ENCODE data around the gene EMILIN2. TPM values are rescaled to one million over a fixed set of nuclear protein-coding genes. Genes with fewer than 3 reads are reported as not detected.

EMILIN2 gene
- total RNA-seq, 4 donors from 2014 or later = 17.9 to 29.9 (median 22.2) TPM

DNA sequence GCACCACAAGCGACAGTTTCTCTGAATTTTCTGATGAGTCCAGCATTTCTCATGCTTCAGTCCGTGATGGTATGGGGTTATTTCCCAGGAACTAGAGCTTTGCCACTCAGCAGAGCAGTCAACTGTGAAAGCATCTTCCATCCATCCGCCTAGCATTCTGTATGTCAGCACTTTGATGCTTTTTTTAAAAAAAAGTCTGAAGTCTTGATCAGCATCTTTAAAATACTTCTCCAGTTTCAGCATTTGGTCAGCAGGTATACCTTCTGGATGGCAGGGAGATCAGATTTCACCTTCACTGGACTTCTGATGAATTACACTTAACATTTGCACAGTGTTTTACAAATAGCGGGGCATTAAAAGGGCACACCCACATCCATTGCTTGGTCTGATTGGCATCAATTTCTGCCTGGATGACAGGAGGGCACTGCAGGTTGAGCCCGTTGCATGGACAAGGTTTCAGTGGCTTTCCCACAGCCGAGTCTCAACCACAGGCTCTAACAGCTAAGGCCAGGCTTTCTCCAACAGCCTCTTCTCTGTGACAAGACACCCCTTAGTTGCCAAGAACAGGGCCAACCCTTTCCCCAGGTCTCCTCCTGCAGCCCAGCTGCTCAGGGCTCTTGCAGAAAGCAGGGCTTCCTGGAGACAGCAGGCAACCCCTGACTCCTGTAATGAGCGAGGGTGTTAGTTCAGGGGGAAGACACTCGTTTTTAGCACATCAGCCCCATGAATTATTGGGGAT, 54.0 kb downstream of the EMILIN2 start:
- H3K36me3 ChIP-seq = no peaks in the 10 kb centered on the region
- H3K4me3 ChIP-seq (replicated peaks in 1 of 3) = no peak overlapping the region
- peaks cover 0 to 14% of the 10 kb centered on the region in 2 donors for H3K4me1 ChIP-seq
- intact Hi-C loops (cut with DNase I) = no loop called here
- no peak for DNase-seq
- no peaks in the 10 kb centered on the region for H3K9me3 ChIP-seq
- TF ChIP-seq, protein P1, sequence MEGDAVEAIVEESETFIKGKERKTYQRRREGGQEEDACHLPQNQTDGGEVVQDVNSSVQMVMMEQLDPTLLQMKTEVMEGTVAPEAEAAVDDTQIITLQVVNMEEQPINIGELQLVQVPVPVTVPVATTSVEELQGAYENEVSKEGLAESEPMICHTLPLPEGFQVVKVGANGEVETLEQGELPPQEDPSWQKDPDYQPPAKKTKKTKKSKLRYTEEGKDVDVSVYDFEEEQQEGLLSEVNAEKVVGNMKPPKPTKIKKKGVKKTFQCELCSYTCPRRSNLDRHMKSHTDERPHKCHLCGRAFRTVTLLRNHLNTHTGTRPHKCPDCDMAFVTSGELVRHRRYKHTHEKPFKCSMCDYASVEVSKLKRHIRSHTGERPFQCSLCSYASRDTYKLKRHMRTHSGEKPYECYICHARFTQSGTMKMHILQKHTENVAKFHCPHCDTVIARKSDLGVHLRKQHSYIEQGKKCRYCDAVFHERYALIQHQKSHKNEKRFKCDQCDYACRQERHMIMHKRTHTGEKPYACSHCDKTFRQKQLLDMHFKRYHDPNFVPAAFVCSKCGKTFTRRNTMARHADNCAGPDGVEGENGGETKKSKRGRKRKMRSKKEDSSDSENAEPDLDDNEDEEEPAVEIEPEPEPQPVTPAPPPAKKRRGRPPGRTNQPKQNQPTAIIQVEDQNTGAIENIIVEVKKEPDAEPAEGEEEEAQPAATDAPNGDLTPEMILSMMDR (IDR thresholded peaks at IDR 0.05) = no peak
- TF ChIP-seq POLR2A (IDR thresholded peaks at IDR 0.05) = no peak
- H3K27ac ChIP-seq = no peak overlapping the region
- WGBS, 2 donors = 53 to 59% methylated on average over 8 of the region's 8 CpGs
- no peaks in the 10 kb centered on the region for H3K27me3 ChIP-seq

DNA sequence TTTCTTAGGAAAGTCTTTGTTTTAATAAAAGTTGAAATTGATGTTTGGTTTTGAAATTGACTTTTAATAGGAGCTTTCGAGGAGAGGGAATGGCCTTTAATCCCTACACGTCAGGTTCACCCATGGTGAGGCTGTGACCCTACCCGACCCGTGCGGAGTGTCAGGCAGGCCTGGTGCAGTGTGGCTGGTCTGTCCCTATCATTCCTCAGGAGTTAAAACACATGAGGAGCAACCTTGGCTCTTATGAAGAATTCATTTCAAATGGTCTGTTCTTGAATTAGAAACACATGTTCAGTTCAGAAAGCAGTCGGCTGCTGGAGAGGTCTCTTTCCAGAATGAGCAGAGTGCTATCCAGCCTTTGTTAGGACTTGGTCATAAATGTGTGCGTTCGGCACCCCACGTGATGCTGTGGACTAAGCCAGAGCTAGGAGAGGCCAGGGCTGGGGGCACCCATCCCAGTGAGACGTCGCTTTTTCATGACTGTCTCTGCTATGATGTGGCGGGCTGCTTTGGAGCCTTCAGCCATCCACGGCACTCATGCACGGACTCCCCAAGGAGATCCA, 54.7 kb downstream of the EMILIN2 start:
- H3K9me3 ChIP-seq = no peaks in the 10 kb centered on the region
- H3K36me3 ChIP-seq = no peaks in the 10 kb centered on the region
- H3K4me1 ChIP-seq = peaks cover 0 to 14% of the 10 kb centered on the region in 2 donors
- no peak overlapping the region for H3K4me3 ChIP-seq (replicated peaks in 1 of 3)
- 76 to 91% methylated on average over 14 of the region's 14 CpGs for WGBS, 2 donors
- H3K27me3 ChIP-seq = no peaks in the 10 kb centered on the region
- TF ChIP-seq, protein P1 (IDR thresholded peaks at IDR 0.05) = no peak
- TF ChIP-seq POLR2A (IDR thresholded peaks at IDR 0.05) = no peak
- DNase-seq = no peak
- no peak overlapping the region for H3K27ac ChIP-seq
- intact Hi-C loops (cut with DNase I) = no loop called here

DNA sequence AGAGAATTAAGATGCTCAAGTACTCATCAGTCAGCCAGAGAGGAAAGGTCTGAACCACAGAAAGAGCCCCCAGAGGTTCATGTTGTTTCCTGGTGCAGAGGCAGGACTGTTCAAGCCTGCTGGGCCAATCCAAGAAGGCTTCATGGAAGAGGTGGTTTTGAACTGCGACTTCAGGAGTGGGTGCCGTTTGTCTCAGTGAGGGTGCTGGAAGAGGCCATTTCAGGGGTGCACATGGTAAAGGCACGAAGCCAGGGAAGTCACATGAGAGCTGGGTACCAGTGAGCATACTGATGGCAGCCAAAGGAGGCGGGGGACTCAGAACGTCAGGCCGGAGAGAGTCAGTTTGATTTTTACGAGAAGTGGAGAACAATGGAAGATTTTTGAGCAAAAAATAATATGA, 55.5 kb downstream of the EMILIN2 start:
- H3K9me3 ChIP-seq = no peaks in the 10 kb centered on the region
- H3K27ac ChIP-seq = no peak overlapping the region
- 87% methylated on average over 7 of the region's 7 CpGs for WGBS, 2 donors
- TF ChIP-seq POLR2A (IDR thresholded peaks at IDR 0.05) = no peak
- TF ChIP-seq, protein P1 (IDR thresholded peaks at IDR 0.05) = no peak
- H3K27me3 ChIP-seq = no peaks in the 10 kb centered on the region
- intact Hi-C loops (cut with DNase I) = no loop called here
- H3K36me3 ChIP-seq = no peaks in the 10 kb centered on the region
- no peak for DNase-seq
- H3K4me3 ChIP-seq (replicated peaks in 1 of 3) = no peak overlapping the region
- peaks cover 0 to 19% of the 10 kb centered on the region in 2 donors for H3K4me1 ChIP-seq

DNA sequence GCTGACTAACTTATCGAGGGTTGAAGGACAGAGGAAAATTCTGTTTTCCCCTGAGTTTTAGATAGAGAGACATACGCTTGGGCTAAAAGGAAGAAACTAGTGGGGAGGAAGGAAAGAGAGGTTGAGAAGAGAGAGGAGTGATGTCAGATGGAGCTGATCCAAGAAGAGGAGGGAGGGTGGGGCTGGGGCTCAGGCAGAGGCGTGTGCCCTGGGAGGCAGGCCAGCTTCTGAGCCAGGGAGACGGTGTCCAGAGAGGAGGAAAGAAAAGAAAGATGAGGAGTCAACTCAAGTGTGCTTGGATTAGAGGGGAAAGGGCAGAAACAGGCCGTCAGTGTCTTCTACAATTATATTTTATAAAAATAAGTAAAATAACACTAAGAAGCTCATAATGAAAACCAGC, 56.2 kb downstream of the EMILIN2 start:
- DNase-seq = peak; percentile 41 to 49
- Histone ChIP-seq H3K36me3 (no peaks in the 10 kb centered on the region), H3K27me3 (no peaks in the 10 kb centered on the region), H3K27ac (no peak overlapping the region), H3K4me3 (replicated peaks in 1 of 3) (no peak overlapping the region), H3K9me3 (no peaks in the 10 kb centered on the region), H3K4me1 (peaks cover 0 to 25% of the 10 kb centered on the region in 2 donors)
- WGBS, 2 donors = 20 to 33% methylated on average over 5 of the region's 5 CpGs
- no peak for TF ChIP-seq POLR2A (IDR thresholded peaks at IDR 0.05)
- TF ChIP-seq, protein P1 (IDR thresholded peaks at IDR 0.05) = no peak
- intact Hi-C loops (cut with DNase I) = no loop called here

All from thyroid gland (tissue), 4 donors.